ENCODE measurements around the gene UQCRC2. TPM values are rescaled to one million over a fixed set of nuclear protein-coding genes. Genes with fewer than 3 reads are reported as not detected.
"Not testable (repeated sequence)": the region's sequence is repeated elsewhere in the genome, so short reads cannot be mapped to it uniquely, and the experiment has no call there.

Gene UQCRC2
- 111 and 150 TPM in 2 replicates for total RNA-seq (2014; rRNA removed; shearing (Covaris generic))

DNA sequence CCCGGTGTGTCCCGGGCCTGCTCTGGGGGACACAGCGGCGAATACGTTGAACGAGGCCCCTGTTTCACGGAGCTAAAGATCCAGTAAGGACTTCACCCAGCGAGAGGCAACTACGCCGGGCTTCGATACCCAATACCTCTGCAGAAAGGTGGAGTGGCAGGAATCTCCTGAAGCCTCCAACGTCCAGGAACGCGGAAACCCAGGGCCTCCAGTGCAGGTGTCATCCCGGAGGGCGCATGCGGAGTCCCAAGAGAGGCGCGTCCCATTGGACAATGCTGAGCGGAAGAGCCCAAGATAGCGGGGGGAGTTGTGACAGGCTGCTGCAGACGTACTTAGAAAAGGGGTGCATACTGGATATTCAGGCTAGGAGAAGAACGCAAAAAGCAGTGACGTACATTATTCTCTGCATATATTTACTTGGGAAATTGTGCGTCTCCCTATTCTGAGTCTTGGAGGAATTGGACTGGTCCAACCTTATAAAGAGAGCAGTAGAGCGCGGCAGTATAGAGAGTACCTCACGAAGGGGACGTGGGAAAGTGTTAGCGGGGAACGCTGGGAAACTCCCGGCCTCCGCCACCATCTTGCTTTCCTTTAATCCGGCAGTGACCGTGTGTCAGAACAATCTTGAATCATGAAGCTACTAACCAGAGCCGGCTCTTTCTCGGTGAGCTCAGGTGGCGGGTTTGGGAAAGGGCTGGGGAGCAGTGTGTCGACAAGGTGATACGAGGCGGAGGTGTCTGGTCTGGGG is at the start of gene UQCRC2:
Gene UQCRC2, plus strand, starts transcription at position 569 of the 748 bp plus-strand sequence. Its CDS starts 63 bp downstream, at position 632.
- peak; percentile 98 for DNase-seq (ENCODE audit: low spot score)

DNA sequence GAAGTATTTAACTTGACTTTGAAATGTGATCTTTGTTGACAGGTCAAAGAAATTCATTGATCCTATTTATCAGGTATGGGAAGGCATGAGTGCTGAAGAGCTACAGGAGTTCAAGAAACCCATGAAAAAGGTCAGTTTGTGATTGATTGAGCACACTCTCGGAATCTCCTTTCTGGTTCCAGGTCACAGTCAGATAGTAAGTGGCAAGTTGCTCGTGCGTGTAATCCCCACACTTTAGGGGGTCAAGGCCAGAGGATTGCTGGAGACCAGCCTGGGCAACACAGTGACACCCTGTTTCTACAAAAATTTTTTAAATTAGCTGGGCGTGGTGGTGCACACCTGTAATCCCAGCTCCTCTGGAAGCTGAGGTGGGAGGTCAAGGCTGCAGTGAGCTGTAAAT is 20.5 kb upstream of the UQCRC2 start:
- not testable (repeated sequence) for DNase-seq (ENCODE audit: low spot score)

DNA sequence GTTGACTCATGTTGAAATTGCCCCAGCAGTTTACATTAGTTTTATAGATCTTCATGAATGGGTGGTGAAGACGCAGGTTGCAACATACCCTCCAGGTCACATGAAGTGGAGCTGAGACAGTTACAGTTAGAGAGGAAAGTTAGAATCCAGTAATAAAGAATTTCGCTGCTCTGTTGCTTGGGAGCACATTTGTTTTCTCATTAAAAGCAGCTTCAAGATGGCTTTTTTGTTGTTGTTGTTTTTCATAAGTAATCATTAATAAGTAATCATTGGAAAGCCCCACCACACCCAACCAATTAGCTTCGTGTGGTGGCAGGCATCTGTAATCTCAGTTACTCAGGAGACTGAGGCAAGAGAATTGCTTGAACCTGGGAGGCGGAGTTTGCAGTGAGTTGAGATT is 19.8 kb upstream of the UQCRC2 start:
- peak; percentile 28 for DNase-seq (ENCODE audit: low spot score)

DNA sequence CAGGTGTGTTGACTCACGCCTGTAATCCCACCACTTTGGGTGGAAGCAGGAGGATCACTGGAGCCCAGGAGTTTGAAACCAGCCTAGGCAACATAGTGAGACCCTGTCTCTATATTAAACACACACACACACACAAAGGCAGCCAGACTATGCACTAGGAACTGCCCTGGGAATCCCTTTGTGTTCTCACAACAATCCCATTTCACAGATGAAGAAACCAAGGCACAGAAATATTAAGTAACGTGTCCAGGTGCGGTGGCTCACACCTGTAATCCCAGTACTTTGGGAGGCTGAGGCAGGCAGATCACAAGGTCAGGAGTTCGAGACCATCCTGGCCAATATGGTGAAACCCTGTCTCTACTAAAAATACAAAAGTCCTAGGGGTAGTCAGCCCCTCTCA is 19.4 kb upstream of the UQCRC2 start:
- not testable (repeated sequence) for DNase-seq (ENCODE audit: low spot score)

DNA sequence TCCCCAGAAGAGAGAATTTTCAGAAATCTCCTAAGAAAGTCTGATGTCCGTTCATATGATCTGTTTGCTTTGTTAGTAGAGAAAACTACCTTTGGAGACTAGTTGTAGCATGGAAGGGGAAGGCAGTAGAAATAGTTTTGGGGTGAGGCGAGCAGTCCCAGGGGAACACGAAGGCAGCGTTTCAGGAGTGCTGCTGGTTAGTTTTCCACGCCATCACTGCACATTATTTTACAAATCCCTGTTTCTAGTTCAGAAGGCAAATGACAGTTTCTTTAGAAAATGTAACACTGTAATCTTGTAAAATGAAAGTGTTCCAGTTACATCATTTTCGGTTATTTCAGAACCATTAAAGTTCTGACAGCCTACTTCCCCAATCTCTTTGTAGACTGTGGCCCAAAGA is 16.9 kb upstream of the UQCRC2 start:
- DNase-seq (ENCODE audit: low spot score): not testable (repeated sequence)

DNA sequence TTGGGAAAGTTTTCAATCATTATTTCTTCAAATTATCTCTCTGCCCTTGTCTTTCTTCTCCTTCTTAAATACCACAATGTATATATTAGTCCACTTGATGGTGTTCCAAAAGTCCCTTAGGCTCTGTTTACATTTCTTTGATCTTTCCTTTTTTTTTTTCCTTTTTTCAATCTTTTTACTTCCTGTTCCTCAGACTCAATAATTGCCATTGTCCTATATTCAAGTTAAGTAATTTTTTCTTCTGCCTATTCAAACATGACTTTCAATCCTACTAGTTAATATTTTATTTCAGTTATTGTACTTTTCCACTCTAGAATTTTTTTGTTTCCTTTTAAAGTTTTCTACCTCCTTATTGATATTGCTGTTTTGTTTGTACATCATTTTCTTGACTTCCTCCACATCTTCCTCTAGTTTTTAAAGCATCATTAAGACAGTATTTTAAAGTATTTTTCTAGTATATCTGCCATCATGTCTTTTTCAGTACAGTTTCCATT is 15.8 kb upstream of the UQCRC2 start:
- peak; percentile 54 for DNase-seq (ENCODE audit: low spot score)

DNA sequence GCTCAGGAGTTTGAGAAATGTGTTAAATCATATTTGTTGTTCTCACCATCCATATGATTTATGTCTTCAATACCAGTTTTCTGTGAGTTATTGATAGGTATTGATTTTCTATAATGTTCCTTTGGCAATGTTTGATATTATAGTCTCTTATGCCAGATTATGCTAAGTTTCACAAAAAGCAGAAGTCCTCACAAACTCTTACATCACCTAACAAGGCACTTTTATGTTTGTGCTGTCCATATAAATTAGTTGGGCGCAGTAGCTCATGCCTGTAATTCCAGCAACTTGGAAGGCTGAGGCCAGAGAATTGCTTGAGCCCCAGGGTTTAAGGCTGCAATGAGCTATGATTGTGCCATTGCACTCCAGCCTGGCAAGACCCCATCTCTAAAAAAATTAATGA is 12.6 kb upstream of the UQCRC2 start:
- no peak for DNase-seq (ENCODE audit: low spot score)

DNA sequence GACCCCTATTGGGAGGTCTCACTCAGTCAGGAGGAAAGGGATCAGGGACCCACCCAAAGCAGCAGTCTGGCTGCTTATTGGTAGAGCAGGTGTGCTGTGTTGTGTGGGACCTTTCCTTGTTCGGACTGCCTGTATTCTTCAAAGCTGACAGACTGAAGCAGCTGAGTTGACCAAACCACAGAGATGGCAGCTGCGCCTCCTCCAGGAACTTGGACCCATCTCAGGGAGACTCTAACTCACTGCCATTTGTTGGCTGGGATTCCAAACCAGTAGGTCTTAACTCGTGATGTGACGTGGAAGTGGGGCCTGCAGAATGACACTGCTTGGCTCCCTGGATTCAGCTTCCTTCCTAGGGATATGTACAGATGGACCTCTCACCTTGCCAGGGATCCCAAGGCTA is 9.6 kb upstream of the UQCRC2 start:
- DNase-seq (ENCODE audit: low spot score): no peak

DNA sequence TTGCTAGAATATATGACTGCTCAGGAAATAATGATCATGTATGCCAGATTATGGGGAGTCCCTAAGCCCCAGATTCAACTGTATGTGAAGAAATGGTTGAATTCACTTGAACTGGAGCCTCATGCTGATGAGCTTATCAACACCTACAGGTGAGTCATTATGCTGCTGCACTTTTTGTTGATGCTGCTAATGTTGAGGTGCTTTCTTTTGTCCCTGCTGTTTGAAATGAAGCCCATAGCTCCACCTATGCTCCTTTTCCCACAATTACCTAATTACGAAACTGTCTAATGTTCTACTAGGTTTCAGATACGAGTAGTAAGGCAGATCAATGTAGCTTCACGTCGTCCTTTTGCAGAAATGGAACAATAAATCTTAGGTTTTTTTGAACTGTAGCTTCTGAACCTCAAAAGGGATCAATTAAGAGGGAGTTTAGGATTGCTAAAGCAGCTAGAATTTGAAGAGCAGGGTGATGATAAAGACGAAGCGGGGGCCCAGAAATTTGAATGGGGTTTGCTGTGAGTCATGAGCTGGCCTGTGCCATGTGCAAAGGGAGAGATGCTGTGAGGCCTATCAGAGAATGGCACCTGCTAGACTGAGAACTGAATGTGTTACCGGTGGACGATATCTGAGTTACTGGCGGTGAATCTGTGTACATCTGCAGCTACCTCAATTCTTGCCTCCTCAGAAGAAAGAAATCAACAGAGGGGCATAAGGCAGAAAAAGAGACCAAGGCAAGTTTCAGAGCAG is 6.1 kb upstream of the UQCRC2 start:
- DNase-seq (ENCODE audit: low spot score): peak; percentile 62

DNA sequence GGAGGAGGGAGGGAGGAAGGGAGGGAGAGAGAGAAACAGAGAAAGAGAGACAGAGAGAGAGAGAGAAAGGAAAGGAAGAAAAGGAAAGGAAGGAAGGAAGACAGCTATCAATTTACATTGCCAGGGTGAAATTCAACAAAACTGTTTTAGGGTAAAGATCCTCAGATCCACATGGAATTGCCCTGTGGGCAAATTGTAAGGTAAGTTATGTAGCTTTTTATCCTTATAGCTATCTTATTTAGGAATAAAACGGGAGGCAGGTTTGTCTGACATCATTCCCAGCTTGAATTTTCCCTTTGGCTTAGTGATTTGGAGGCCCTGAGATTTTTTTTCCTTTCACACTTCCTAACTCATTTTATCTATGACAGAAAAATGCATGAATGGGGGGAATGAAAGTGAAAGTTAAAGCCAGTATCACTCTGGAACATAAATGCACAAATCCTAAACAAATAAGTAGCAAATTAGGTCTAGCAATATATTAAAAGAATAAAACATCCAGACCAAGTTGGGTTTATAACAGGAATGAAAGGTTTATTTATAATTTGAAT is 3.4 kb upstream of the UQCRC2 start:
- no peak for DNase-seq (ENCODE audit: low spot score)

DNA sequence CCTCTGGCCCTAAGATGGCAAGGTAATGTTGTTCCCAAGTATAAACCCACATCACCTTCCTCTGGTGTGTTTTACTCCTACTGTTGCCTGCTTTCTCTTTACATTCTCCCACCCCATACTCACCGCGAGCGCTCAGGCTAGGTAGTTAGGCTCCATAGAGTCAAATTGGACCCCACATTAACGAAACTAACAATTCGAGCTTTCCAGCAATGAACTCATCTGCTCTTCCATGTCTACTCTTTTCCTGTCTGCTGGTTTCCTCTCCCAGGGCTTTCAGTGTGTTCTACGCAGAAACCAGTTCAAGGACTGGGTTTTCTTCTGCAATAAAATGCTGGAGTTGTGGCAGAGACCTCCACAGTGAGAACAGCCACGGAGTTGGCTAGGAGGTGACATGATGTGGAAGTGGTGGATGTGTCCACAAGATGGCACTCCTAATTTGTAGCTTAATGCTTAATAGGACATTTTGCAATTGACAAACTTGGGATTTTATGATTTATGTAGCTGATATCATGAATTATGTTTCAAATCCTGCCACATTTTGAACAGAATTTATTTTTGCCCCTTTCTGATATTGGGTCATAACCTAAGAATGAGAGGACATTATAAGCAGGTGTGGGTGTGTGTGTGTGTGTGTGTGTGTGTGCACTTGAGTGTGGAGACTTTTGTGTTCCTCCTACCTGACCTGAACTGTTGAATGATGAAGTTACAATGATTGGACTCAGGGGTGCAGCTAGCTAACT is 2.2 kb upstream of the UQCRC2 start:
- peak; percentile 72 for DNase-seq (ENCODE audit: low spot score)

DNA sequence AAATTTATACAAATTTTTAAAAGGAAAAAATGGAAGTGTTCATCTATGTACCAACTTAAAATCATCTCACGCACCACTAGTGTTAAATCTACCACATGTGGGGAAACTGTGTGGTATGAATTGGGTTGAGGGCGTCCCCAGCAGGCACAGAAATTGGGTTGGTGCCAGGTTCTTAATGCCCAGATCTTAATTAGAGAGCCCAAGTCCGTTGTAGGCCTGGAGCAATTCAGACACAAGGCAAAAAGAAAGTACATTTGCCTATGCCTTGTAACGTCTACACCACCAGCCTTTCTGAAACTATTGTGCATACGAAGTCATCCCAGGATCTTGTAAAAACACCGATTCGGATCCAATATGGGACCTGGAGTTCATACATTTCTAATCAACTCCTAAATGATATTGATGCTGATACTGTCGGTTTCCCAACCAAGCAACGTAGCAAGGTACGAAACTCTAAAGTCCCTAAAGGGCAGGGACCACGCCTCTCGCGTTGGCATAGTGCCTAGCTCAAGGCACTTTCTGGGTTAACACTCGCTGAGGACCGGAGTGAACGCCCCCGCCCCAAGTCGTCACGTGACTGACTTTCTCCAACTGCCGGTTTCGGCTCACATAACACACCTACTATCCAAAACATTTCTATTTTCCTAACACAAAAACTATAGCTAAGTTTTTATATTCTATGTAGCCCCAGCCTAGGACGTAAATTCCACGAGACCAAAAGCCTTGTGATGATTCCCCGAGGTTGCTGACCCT is 945 bp upstream of the UQCRC2 start:
- DNase-seq (ENCODE audit: low spot score): peak; percentile 72

DNA sequence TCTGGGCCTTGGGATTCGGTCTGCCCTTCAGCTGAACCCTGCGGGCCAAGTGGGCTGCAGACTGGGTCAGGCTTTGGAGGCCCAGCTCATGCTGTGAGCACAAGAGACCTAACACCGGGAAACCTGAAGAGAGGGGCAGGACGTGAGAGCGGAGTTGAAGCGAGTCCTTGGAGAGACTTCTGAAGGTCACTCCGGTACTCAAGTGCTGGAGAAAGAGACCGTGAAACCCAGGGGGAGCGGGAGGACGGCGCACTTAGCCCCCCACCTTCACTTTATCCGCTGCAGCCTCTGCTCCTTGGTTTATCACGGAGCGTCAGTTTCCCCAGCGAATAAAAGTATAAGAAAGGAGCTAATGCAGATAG is 361 bp downstream of the UQCRC2 start:
- no peak for DNase-seq (ENCODE audit: low spot score)

DNA sequence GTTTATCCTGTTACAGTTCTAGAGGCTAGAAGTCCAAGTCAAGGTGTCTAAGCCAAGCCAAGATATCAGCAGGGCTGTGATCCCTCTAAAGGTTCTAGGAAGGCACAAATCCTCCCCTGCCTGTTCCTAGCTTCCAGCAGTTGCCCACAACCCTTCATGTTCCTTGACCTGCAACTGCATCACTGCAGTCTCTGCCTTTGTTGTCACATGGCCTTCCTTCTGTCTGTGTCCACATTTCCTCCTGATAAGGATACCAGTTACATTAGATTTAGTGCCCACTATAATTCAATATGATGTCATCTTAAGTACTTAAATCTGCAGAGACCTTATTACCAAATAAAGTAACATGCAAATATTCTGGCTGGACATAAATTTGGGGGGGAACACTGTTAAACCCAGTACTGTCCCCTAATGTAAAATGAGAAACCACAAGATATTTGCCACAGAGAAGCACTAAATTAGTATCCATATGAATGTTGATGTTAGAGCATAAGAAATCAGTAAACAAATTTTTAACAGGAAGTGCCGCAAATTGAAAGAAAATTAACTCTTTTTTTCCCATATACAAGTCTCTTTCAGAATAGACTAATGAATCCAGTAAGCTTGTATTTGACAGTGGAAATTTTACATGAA is 4.7 kb downstream of the UQCRC2 start:
- no peak for DNase-seq (ENCODE audit: low spot score)

DNA sequence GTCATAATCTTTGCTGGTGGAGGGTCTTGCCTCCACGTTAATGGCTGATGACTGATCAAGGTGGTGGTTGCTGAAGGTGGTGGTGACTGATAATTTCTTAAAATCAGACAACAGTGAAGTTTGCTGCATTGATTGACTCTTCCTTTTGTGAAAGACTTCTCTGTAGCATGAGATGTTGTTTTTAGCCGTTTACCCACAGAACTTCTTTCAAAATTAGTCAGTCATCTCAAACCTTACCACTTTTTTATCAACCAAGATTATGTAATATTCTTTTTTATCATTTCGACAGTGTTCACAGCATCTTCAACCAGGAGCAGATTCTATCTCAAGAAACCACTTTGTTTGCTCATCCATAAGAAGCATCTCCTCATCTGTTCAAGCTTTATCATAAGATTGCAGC is 5.9 kb downstream of the UQCRC2 start:
- no peak for DNase-seq (ENCODE audit: low spot score)

DNA sequence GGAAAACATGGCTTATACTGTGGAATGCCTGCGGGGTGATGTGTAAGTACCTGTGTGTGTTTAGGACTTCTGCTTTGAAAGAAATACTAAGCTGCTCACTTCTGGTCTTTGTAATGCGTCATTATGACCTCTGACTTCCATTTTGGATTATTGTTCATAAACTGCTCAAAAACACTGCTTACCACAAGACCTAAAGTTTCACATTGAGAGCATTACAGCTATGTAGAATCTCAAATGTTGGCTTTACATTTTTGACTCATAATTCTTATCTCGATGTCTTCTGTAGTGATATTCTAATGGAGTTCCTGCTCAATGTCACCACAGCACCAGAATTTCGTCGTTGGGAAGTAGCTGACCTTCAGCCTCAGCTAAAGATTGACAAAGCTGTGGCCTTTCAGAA is 9.3 kb downstream of the UQCRC2 start:
- no peak for DNase-seq (ENCODE audit: low spot score)

DNA sequence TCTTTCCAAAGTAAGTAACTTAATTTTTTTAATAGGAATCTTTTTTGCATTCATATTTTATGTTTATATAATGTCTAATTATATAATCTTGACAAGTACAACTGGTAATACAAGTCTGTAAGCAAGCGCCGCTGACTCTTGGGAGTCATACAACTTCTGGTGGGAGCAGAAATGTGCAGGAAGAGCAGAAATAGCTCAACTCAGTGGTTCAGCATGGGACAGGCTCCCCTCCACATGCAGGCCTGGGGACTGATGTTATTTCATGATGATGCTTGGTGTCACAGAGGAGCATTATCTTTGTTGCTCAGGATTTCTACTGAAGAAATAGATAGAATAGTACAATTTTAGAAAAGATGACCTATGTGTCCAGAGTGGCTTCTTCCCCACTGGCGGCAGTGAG is 10.7 kb downstream of the UQCRC2 start:
- DNase-seq (ENCODE audit: low spot score): no peak

DNA sequence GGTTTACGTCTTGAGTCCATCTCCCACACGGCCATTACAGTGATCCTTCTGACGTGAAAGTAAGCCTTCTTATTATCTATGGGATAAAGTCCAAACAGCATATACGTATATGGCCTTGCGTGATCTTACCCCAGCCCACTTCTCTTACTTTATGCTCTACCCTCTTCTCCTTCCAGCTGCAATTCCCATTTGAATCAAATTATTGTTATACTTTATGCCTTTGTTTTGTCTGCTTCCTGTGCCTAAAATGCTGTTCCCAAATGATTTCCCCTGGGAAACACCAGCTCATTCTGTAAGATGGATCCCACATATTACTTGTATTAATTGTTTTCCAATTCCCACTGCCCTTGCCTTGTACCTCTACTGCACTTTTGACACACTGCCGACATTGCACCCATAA is 11.2 kb downstream of the UQCRC2 start:
- DNase-seq (ENCODE audit: low spot score): no peak

DNA sequence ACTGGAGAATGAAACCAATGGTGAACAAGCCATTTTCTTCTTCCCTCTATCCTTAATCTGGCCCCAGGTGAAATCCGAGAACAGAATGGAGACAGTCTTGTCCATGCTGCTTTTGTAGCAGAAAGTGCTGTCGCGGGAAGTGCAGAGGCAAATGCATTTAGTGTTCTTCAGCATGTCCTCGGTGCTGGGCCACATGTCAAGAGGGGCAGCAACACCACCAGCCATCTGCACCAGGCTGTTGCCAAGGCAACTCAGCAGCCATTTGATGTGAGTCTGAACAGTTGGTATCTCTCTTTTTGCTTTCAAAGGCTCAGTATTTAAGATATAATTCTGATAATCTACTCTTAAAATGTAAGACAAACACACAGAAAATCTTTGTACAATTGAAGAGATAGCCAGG is 18.7 kb downstream of the UQCRC2 start:
- no peak for DNase-seq (ENCODE audit: low spot score)

DNA sequence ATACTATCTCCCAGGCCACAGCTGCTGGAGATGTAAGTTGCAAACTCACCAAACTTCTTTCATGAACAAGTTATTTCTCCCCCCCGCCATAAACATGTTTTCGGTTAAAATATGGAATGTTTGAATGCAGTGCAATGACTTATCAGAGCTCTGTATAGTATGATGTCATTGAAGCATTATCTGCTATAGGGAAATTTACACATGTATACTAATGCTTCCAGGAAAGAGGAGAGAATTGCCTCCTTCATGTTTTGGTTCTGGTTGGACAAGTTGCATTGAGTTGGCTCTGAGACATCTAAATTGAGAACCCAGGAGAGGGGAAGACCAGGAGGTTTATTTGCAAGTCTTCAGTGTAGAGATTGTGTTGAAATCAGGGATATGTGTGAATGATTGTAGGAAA is 20.8 kb downstream of the UQCRC2 start:
- DNase-seq (ENCODE audit: low spot score): no peak

DNA sequence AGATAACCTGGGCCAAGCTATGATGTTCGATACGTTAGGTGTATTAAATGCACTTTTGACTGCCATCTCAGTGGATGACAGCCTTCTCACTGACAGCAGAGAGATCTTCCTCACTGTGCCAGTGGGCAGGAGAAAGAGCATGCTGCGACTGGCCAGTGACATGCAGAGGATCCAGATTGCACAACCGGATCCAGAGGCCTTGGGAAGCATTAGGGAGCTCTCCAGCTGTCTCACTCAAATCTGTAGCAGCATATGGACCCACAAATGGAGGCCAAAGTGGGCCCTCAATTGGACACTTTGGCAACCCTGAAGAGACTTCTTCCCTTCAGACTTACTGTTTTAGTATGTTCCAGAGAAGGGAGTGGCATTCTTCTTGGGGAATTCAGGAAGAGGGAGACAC is 26.9 kb downstream of the UQCRC2 start:
- no peak for DNase-seq (ENCODE audit: low spot score)
